Glutamatergic neuron (in vitro differentiated cells): ENCODE data around the gene CARD9. TPM values are rescaled to one million over a fixed set of nuclear protein-coding genes. Genes with fewer than 3 reads are reported as not detected.

Experiments
- DNase-seq: peaks from one replicate; pipeline ENCODE4 v3.0.0; 2022
- H3K27ac Mint-ChIP-seq: one replicate; pipeline ENCODE4 v1.8.0; 2020; ENCODE audit warnings: mild to moderate bottlenecking, mixed read lengths, inconsistent platforms; ENCODE audit not compliant: unreplicated experiment
- H3K27me3 Mint-ChIP-seq: one replicate; pipeline ENCODE4 v1.8.0; 2020; ENCODE audit warnings: mild to moderate bottlenecking, moderate library complexity, mixed read lengths, inconsistent platforms; ENCODE audit not compliant: unreplicated experiment
- H3K36me3 Mint-ChIP-seq: one replicate; pipeline ENCODE4 v1.8.0; 2020; ENCODE audit warnings: mild to moderate bottlenecking, mixed read lengths, inconsistent platforms; ENCODE audit not compliant: unreplicated experiment
- H3K4me1 Mint-ChIP-seq: one replicate; pipeline ENCODE4 v1.8.0; 2020; ENCODE audit warnings: mild to moderate bottlenecking, low read depth, mixed read lengths, inconsistent platforms; ENCODE audit not compliant: unreplicated experiment
- H3K4me3 Mint-ChIP-seq: one replicate; pipeline ENCODE4 v1.8.0; 2020; ENCODE audit warnings: mild to moderate bottlenecking, mixed read lengths, inconsistent platforms; ENCODE audit not compliant: unreplicated experiment
- H3K9me3 Mint-ChIP-seq: one replicate; pipeline ENCODE4 v1.8.0; 2020; ENCODE audit warnings: mild to moderate bottlenecking, moderate library complexity, mixed read lengths, inconsistent platforms; ENCODE audit not compliant: unreplicated experiment
- total RNA-seq: library from RNA; stranded (reverse); fragmentation: NEBNext Ultra II Directional; extraction: Animal tissue kit (Norgen Biotek cat#: 25700); gene quantifications from one replicate; pipeline ENCODE4 v1.2.1, GENCODE V29; 2021; ENCODE audit not compliant: unreplicated experiment
- TF ChIP-seq, protein P1 (sequence below): fragments of 200-600 bp; sonication (generic); IDR thresholded peaks from one replicate; pipeline ENCODE4 v1.5.0; 2021; ENCODE audit not compliant: partially characterized antibody, unreplicated experiment

CARD9 gene
- total RNA-seq, 1 donor from 2014 or later = 4.1 TPM

DNA sequence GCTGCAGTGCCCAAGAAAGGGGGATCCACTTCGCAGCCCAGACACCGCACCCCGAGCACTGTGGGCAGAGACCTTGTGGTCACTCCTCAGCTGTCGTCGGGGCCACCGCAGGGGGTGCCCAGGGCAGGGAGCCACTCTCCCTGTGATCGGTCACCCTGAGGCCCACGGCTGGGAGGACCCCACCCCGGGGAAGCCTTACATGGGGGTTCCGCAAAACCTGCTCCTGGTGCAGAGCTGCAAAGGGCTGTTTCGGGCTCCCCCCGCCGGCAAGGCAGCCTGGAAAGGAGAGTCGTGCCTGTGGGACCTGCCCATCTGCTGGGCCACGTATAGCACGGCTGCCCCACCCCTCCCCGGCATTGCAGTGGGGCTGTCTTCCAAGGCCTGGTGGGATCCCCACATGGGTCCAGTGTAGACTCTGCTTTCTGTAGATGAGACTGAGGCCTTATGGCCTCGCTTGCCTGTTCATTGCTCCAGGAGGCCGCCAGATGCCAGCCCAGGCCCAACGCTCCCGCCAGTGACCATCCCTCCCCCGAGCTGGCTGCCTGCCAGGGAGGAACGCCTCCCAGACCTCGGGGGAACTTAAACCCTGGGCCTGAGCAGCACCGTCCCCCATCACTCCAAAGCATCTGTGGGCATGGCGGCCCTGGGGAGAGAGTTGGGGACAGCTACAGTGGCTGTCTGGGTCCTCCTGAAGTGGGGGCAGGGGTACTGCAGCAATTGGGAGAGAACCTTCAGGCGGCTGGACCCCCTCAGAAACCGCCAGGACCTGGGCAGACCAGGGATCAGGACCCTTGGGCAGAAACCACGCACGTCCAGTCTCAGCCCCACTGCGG is 8.3 kb downstream of the CARD9 start:
- TF ChIP-seq, protein P1, sequence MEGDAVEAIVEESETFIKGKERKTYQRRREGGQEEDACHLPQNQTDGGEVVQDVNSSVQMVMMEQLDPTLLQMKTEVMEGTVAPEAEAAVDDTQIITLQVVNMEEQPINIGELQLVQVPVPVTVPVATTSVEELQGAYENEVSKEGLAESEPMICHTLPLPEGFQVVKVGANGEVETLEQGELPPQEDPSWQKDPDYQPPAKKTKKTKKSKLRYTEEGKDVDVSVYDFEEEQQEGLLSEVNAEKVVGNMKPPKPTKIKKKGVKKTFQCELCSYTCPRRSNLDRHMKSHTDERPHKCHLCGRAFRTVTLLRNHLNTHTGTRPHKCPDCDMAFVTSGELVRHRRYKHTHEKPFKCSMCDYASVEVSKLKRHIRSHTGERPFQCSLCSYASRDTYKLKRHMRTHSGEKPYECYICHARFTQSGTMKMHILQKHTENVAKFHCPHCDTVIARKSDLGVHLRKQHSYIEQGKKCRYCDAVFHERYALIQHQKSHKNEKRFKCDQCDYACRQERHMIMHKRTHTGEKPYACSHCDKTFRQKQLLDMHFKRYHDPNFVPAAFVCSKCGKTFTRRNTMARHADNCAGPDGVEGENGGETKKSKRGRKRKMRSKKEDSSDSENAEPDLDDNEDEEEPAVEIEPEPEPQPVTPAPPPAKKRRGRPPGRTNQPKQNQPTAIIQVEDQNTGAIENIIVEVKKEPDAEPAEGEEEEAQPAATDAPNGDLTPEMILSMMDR = peak; percentile 22
- DNase-seq = peak; percentile 91
- Mint-ChIP-seq H3K36me3 (no peaks in the 10 kb centered on the region), H3K9me3 (peaks cover 11% of the 10 kb centered on the region), H3K4me1 (peaks cover 2% of the 10 kb centered on the region), H3K4me3 (peak overlapping the region; percentile 30), H3K27me3 (peaks cover 18% of the 10 kb centered on the region), H3K27ac (peak overlapping the region; percentile 90)

DNA sequence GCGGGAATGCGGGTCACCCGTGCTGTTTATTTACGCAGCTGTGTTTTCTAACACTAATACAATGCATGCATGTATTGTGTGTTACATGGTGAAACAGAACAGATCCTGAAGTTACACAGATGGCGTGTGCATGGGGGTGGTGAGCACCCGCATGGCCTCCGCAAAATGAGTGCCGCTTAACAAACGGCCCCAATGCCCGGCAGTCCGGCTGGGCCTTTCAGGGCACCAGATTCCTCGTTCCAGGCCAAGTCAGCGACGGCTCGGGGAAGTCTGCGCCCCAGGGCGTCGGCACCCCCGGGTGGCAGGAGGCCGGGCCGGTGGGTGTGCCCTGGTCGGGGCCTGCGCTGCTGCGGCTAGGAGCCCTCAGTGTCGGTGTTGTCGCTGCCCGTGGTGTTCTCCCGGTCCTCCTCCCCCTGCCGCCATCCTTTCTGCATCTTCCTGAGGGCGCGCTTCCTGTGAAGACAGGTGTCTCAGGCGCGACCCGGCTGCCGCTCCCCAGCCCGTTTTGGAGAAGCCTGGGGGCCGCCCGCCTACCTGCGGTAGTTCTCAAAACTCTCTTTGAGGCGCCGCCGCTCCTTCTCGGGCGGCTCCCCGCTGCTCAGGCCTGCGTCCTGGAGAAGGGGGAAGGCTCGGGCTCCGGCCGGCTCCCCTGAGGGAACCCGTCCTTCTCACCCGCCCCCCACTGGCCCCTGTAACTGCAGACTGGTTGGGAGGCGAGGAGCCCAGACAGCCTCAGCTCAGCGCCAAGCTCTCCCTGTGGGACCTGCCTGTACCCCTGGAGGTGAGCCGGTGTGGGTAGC is 9.3 kb downstream of the CARD9 start:
- no peaks in the 10 kb centered on the region for H3K36me3 Mint-ChIP-seq
- no peak overlapping the region for H3K4me3 Mint-ChIP-seq
- peaks cover 14% of the 10 kb centered on the region for H3K27me3 Mint-ChIP-seq
- TF ChIP-seq, protein P1 = peak; percentile 62
- H3K9me3 Mint-ChIP-seq = peaks cover 13% of the 10 kb centered on the region
- peaks cover 4% of the 10 kb centered on the region for H3K4me1 Mint-ChIP-seq
- no peak for DNase-seq
- H3K27ac Mint-ChIP-seq = peak overlapping the region; percentile 83

DNA sequence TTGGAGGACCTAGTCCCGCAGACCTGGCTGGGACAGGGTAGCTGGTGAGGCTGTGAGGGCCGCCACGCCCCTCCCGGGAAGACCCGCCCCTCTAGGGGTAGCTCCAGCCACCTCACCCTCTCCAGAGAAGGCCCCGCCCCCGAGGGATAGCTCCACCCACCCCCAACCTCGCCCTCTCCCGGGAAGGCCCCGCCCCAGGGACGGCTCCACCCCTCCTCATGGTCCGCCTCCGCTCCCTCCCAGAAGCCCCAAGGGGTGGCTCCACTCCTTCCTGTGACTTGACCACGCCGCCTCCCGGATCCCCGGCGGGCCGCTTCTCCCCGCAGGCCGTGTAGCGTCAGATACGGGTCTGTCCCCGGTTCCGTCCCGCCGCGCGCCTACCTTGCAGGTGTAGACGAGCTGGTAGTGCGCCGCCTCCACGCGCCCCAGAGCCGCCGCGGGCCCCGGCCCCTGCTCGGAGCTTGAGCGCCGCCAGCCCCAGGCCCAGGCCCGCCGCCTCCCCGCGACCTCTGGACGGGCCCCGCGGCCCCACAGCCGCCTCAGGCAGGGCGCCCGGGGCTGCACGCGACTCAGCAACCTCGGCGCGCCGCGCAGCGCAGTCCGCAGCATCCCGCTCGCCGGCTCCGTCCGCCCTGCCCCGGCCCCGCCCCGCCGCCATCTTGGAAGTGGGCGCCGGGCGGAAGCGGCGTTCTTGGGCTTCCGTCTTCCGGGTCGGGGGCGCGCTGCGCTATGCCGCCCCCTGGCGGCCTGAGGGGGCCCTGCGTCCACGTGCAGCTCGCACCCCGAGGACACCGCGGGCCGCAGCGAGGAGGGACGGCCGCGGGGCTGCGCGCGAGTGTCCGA is 10.1 kb downstream of the CARD9 start, which contains the start of gene DNLZ:
DNLZ (minus strand) TSS at position 639 of the 843 bp plus-strand sequence; CDS start at position 609, 30 bp downstream.
- Mint-ChIP-seq H3K9me3 (peaks cover 13% of the 10 kb centered on the region), H3K27ac (peak within 1 kb of the TSS; percentile 83), H3K4me3 (peak within 1 kb of the TSS; percentile 85), H3K36me3 (no peaks in the 10 kb centered on the region), H3K4me1 (peaks cover 4% of the 10 kb centered on the region), H3K27me3 (peaks cover 14% of the 10 kb centered on the region)
- peak; percentile 98 for DNase-seq
- TF ChIP-seq, protein P1 = peak; percentile 99

DNA sequence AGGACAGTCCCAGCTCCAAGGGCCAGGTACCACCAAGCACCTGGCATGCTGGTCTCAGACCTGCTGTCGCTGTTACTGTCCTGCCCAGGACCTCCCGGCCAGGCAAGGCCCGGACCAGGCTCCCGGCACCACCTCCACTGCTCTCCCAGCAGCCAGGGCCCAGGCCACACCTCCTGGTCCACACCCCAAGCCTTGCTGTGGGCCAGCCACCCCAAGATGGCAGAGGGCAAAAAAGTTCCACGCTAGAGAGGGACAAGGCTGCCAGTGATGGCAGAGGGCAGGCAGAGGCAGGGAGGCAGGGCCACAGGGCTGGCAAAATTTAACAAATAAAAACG is 11.1 kb downstream of the CARD9 start:
- DNase-seq = no peak
- Mint-ChIP-seq H3K4me1 (peaks cover 4% of the 10 kb centered on the region), H3K9me3 (peaks cover 10% of the 10 kb centered on the region), H3K4me3 (peak overlapping the region; percentile 61), H3K36me3 (no peaks in the 10 kb centered on the region), H3K27ac (peak overlapping the region; percentile 43), H3K27me3 (peaks cover 11% of the 10 kb centered on the region)
- TF ChIP-seq, protein P1 = no peak
